GM10847 (cell line): ENCODE measurements around the gene WIPF3.

ENCODE experiments used
- POLR2A ChIP-seq: IDR thresholded peaks from 2 replicates; pipeline ENCODE4 v1.6.1; 2011; ENCODE audit not compliant: insufficient read length; ENCODE audit errors: extremely low read depth

The WIPF3 gene

GRCh38 chr7:29926216-29926615 lies 119.9 kb downstream of the WIPF3 start:
- TF ChIP-seq POLR2A: no peak

GRCh38 chr7:29926741-29927140 lies 120.4 kb downstream of the WIPF3 start:
- no peak for TF ChIP-seq POLR2A

- no peak for TF ChIP-seq POLR2A
These were observed 122.9 kb downstream of the WIPF3 start for GRCh38 chr7:29929018-29929807.

- no peak for TF ChIP-seq POLR2A
These were observed 128.8 kb downstream of the WIPF3 start for GRCh38 chr7:29935111-29935510.

- no peak for TF ChIP-seq POLR2A
These were observed 130.8 kb downstream of the WIPF3 start for GRCh38 chr7:29937132-29937531.

- no peak for TF ChIP-seq POLR2A
These were observed 133.9 kb downstream of the WIPF3 start for GRCh38 chr7:29940199-29940598.

- no peak for TF ChIP-seq POLR2A
These were observed 139.0 kb downstream of the WIPF3 start for GRCh38 chr7:29945259-29945809.

GRCh38 chr7:29946428-29947186 lies 140.3 kb downstream of the WIPF3 start:
- TF ChIP-seq POLR2A: no peak

- TF ChIP-seq POLR2A: no peak
These were observed 142.3 kb downstream of the WIPF3 start for GRCh38 chr7:29948587-29948986.

- no peak for TF ChIP-seq POLR2A
These were observed 144.2 kb downstream of the WIPF3 start for GRCh38 chr7:29950480-29950879.

- TF ChIP-seq POLR2A: no peak
These were observed 144.9 kb downstream of the WIPF3 start for GRCh38 chr7:29951206-29951605.

GRCh38 chr7:29953726-29954347 lies 147.5 kb downstream of the WIPF3 start:
- TF ChIP-seq POLR2A: no peak

- no peak for TF ChIP-seq POLR2A
These were observed 148.9 kb downstream of the WIPF3 start for GRCh38 chr7:29955075-29955792.

GRCh38 chr7:29955799-29956486 lies 149.6 kb downstream of the WIPF3 start:
- TF ChIP-seq POLR2A: no peak

GRCh38 chr7:29956487-29956836 lies 150.2 kb downstream of the WIPF3 start:
- TF ChIP-seq POLR2A: no peak
